GM21381 (cell line): ENCODE data around the gene DUSP1.
A peak's percentile ranks its signal among the peaks of the same experiment; 100 is the strongest.

Experiments
- ATAC-seq: cut with Tn5 transposase; IDR thresholded peaks from one replicate; pipeline ENCODE4 v1.9.1; 2021; ENCODE audit warnings: mild to moderate bottlenecking, moderate library complexity; ENCODE audit not compliant: unreplicated experiment

The DUSP1 gene

DNA sequence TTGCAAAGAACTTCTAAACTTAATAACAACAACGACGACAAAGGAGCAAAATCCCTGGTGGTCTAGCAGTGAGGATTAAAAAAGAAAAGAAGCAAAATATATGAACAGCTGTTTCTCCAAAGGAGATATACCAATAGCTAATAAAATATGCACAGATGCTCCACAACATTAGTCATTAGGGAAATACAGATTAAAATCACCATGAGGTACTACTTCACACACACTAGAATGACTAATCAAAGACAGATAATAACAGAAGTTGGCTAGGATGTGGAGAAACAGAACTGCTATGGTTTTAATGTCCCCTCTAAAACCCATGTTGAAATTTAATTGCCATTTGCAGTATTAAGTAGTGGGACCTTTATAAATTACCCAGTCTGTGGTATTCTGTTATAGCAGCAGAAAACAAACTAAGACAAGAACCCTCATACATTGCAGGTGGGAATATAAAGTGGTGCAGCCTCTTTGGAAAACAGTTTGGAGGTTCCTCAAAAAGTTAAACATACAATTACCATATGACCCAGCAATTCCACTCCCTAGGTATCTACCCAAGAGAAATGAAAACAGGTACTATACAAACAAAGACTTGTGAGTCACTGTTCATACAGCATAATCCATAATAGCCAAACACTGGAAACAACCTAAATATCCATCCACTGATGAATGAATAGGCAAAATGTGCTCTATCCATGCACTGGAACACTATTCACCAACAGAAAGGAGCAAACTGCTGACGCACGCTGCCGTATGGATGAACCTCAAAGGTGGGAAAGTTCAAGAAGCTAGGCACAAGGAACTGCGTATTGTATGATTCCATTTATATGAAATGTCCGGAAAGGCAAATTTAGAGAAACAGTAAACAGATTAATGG is 11.4 kb upstream of the DUSP1 start:
- no peak for ATAC-seq

DNA sequence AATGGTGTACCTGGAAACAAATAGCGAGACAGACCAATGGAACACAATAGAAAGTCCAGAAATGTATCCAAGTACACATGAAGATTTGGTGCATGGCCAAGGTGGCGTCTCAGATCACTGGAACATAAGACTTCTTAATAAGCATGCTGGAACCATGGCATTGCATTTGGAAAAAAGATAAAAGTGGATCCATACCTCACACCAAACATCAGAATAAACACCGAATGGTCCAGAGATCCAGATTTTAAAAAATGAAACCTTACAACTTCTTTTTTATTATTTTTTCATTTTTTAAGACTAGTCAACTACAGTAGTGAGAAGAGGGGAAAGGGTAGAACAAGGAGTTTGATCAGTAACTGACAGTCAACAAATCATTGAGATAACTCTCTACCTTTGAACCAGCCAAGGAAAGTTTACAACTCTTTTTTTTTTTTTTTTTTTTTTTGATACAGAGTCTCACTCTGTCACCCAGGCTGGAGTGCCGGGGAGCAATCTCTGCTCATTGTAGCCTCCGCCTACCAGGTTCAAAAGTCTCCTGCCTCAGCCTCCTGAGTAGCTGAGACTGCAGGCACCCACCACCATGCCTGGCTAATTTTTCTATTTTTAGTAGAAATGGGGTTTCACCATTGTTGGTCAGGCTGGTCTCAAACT is 8.8 kb upstream of the DUSP1 start:
- ATAC-seq: no peak

DNA sequence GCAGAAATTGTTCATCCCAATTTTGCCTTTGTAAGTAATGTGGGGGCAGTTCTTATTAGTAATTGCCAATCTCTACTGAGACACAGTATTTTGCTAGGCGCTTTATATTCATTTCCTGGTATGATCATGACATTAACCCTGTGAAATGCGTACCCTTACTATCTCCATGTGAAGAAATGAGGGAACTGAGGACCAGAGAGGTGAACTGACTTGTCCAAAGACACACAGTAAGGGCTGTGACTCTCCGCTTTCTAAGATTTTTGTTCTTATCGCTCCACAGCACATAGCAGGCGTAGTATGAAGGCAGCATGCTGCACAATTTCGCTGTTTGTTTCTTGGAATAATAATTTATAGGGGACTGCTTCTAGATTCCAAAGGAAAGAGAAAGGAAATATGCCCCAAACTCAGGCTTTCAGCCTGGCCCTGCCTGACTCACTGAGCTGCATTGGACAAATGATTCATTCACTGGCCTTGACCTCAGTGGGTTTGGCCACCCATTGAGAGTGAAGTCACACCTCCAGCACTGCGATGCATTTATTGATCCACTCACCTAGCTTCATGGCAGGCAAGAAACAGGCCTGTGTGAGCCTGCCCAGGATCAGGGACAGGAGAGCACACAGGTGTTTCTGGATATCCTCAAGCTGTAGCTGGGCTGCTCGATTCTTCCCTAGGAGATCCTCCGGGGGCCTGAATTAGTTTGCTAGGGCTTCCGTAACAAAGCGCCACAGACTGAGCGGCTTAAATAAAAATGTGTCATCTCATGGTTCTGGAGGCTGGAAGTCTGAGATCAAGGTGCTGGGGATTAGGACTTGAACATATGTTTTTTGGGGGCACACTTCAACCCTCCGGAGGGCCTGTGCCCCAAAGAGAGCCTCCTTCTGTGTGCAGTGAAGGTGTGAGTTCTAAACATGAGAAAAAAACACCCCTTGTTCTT is 7.2 kb upstream of the DUSP1 start:
- ATAC-seq: peak; percentile 27

DNA sequence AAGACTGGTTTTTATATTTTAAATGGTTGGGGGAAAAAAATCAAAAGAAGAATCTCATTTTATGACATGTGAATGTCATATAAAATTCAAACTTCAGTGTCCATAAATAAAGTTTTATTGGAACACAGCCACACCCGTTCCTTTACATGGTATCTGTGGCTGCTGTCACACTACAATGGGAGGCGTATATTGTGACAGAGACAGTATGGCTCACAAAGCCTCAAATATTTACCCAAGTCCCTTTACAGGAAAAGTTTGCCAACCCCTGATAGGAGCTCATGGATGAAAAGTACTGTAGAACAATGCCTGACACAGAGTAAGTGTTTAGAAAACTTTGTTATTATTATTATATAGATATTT is 5.2 kb upstream of the DUSP1 start:
- ATAC-seq: no peak

GRCh38 chr5:172775326-172776234 is 4.6 kb upstream of the DUSP1 start:
- ATAC-seq: no peak

DNA sequence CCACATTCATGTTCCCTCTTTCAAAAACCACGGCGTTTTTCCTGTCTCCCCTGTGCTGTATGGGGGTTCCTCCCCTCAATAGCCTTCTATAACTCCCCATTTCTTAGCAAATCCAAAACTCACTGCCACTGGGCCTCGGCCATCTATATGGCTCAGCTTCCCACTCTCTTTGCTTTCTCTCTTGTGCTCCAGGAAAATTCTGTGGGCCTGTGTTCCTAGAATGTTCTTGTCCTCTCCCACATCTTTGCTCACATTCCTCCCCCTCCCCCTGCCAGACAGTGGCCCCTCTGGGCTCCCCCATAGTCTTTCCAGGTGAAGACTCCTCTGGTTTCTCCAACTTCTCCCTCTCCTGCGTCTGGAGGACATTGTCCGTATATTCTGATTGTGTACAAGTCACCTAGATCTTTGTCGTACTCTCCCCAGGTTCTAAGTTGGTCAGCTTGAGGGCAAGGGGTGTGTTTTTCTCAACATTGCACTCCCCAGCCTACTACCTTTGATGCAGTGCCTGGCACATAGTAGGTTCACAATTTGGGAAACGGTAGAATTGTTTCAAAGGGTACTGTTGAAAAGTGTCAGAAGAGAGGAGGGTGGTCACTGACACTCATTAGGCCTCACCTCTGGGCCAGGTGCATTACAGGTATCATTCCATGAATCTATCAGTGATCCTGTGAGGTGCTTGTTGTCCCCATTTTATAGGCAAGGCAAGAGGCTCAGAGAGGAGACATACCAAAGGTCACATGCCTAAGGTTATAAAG is 3.7 kb upstream of the DUSP1 start:
- no peak for ATAC-seq

- no peak for ATAC-seq
Measured at GRCh38 chr5:172773481-172774469, 2.8 kb upstream of the DUSP1 start.

DNA sequence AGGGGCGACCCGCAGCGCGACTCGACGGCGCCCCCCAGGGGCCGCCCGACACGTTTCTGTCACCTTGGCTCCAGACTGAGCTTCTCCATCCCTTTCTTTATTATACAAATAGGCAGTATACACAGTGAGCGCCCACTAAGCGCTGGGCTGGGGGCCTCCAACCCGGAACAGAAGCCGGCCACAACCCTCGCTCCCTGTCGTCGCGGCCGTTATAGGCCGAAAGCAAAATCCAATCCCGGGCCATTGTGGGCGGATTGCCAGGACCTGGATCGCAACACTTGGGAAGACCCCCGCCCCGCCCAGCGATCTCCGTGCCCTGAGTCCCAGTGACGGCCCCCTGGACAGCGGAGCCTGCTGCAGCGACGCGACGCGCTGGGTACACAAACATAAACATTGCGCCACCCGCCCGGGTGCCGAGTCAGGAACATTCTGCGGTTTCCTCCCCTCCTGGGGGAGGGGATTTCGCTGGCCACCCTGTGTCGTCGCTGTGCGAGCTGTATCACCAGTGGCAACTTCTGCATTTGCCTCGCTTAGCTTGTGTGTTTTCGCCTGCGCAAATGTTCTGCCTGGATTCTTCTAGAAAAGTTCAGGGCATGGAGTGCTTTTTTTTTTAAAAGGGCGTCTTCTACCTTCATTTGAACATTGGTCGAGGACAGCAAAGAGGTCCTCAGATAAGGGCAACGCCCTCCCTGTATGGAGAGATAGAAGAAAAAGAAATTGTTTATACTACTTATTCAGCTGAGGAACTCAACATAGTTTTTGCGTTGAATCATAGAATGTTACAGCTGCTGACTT is 1.3 kb upstream of the DUSP1 start:
- peak; percentile 35 for ATAC-seq

GRCh38 chr5:172771439-172772111 is 580 bp upstream of the DUSP1 start:
- no peak for ATAC-seq

DNA sequence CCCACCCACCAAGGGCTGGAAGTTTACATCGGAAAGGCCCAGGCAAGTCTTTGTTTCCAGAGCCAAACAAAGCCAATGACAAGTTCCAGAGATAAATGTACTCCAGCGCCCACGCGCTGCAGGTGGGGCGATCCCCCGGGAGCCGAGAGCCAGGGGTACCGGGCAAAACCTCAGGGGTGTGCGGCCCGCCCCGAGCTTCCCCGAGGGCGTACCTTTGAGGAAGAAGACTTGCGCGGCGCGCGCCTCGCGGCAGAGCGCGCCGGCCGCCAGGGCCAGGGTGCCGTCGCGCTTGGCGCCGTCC is 671 bp downstream of the DUSP1 start:
- no peak for ATAC-seq

GRCh38 chr5:172769616-172770373 is 1.2 kb downstream of the DUSP1 start:
- no peak for ATAC-seq

DNA sequence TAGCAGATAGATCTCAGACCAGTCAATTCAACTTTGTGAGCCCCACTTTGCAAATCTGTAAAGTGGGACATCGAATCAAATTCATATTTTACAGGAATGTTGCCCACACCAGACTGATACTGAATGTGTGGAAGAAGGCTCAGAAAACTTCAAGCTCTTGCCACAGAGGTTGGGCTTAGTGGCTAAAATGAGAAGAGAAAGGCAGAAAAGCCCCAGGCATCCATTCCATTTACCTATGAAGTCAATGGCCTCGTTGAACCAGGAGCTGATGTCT is 1.7 kb downstream of the DUSP1 start:
- ATAC-seq: no peak

DNA sequence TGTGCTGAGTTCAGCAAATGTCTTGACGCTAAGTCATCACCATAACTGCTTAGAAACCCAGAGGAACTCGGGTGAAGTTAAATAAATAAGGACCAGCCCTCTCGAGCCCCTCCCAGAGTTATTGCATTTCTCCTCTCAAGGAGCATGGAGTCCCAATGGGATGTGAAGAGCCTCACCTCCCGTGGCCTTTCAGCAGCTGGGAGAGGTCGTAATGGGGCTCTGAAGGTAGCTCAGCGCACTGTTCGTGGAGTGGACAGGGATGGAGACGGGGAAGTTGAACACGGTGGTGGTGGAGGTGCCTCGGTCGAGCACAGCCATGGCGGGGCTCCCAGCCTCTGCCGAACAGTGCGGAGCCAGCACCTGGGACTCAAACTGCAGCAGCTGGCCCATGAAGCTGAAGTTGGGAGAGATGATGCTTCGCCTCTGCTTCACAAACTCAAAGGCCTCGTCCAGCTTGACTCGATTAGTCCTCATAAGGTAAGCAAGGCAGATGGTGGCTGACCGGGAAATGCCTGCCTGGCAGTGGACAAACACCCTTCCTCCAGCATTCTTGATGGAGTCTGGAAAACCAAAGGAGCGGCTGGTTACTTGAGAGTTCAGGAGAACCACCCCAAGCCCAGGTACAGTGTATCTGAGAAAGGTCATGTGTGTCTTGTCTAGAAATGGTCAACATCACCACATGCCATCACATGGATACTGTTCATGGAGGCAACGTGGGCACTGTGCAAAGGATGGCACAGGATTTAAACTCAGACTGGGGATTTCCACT is 2.2 kb downstream of the DUSP1 start:
- no peak for ATAC-seq

DNA sequence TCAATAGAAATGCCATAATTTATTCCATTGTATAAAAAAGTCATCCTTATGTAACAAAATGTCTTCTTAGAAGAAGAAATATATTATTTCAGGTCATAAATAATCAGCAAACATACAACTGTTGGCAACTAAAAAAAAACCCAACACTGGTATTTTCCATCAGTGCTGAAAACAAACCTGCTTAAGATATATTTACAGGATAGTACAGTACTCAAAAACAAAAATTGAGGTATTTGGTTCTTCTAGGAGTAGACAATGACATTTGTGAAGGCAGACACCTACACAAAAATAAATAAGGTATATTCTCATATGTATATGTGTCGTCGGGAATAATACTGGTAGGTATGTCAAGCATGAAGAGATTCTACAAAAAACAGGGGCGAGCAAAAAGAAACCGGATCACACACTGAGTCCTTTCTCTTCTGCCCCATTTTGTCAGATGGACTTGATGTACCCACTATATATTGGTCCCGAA is 2.9 kb downstream of the DUSP1 start:
- ATAC-seq: no peak

DNA sequence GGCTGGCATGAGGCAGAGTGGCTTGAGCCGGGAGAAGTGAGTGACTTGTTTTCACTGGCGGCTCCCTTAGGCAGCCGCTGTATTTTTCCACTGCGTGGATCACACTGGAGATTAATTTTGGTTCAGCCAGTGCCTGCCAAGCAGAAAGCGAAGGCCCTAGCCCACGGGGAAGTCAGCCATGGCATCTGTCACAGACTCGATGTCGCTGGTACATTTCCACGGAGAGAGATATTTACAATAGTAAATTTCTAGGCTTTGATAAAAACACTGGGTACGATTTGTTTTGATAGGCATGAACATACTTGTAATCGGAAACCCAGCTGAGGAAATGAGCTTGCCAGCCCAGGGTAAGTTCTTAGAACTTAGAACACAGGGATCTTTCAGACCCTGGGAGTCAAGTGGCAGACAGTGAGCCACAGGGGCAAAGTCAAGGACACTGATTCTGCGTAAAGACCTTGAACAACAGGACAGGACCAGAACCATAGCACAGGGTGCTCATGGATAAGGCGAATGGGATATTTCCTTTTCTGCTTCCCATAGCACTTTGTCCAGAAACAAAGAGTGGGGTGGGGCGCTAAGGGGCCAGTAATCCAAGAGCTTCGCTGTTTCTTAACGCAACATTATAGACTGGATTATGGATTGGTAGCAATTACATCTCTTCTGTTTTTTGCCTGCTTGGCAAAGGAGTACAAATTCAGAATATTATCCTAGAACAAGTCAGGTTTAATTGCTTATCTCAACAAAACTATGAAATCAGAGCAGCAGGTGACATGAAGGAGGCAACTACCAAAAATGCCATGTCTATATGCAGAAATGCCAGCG is 4.5 kb downstream of the DUSP1 start:
- ATAC-seq: no peak
